22Rv1 (cell line): ENCODE results near the gene FCHSD2.

Experiments used
- H3K27ac ChIP-seq: fragments of 450-650 bp; 2 replicates; pipeline ENCODE4 v1.5.1; 2017
- CTCF ChIP-seq: fragments of 450-650 bp; IDR thresholded peaks from 2 replicates; pipeline ENCODE4 v1.5.1; 2017; ENCODE audit warnings: mild to moderate bottlenecking
- ZFX ChIP-seq: fragments of 450-650 bp; IDR thresholded peaks from 2 replicates; pipeline ENCODE4 v1.6.1; 2017; ENCODE audit warnings: antibody characterized with exemption, borderline replicate concordance

Gene FCHSD2

GRCh38 chr11:72959998-72960731, 182.0 kb downstream of the FCHSD2 start:
- no peak overlapping the region for H3K27ac ChIP-seq
- TF ChIP-seq CTCF, result no peak
- no peak for TF ChIP-seq ZFX

- TF ChIP-seq ZFX (no peak), CTCF (no peak)
- no peak overlapping the region for H3K27ac ChIP-seq
These were observed 183.3 kb downstream of the FCHSD2 start for GRCh38 chr11:72958791-72959190.

GRCh38 chr11:72955466-72955865, 186.7 kb downstream of the FCHSD2 start:
- TF ChIP-seq CTCF (no peak), ZFX (no peak)
- no peak overlapping the region for H3K27ac ChIP-seq

- no peak for TF ChIP-seq ZFX
- TF ChIP-seq CTCF, result no peak
- H3K27ac ChIP-seq, result no peak overlapping the region
These were observed 187.3 kb downstream of the FCHSD2 start for GRCh38 chr11:72954860-72955259.

- no peak for TF ChIP-seq ZFX
- no peak for TF ChIP-seq CTCF
- H3K27ac ChIP-seq, result no peak overlapping the region
These were observed 188.5 kb downstream of the FCHSD2 start for GRCh38 chr11:72953637-72954036.

- H3K27ac ChIP-seq, result no peak overlapping the region
- TF ChIP-seq CTCF (no peak), ZFX (no peak)
These were observed 190.2 kb downstream of the FCHSD2 start for GRCh38 chr11:72951888-72952287.

- H3K27ac ChIP-seq, result no peak overlapping the region
- TF ChIP-seq CTCF (no peak), ZFX (no peak)
These were observed 190.9 kb downstream of the FCHSD2 start for GRCh38 chr11:72951193-72951592.
